Activated T-helper 1 cell treated with anti-CD3 and anti-CD28 coated beads, Interleukin-2, amount 50 U/mL, for 16 hours (primary cell): ENCODE data around the gene KANSL1.

Source experiments
- DNase-seq, 2 donors: peaks; one replicate each; pipeline ENCODE4 v3.0.0-alpha.2; 2020; ENCODE audit warnings: low read depth in 1 of 2, low spot score in 1 of 2

The KANSL1 gene

DNA sequence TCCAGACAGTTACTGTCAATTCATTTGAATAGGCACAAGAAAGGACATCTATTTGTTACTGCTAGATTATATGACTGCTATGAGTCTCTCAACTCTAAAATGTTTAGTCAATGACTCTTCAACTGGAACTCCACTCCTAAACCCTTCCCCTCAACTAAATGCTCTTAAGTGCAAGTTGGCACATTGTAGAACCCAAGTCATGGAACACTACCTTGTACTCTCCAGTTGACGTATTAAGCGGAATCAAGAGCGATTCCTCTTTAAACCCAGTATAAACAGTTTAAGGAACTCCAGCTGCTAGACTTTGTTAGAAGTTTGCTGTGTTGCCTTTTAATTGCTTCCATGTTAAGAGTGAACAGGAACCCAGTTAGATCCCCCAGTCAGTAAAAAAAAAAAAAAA, 149.6 kb downstream of the KANSL1 start:
- no peak for DNase-seq

DNA sequence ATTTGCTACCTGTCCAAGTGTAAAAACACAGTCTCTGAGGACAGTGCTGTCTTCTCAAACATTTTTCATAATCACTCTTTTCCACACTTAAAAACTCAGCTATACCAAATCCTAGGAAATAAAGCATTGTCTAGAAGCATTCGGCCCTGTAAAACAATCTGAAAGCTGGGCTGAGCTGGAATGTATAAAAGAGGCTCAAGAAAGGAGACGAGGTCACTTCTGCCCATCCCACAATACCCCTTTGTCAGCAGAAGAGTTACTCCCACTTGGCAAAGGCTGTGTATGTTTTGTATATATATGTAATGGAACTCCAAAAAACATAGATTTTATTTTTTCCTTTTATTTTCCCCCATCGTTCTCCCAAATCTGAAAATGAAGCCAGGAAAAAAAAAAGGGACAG, 150.3 kb downstream of the KANSL1 start:
- no peak for DNase-seq

DNA sequence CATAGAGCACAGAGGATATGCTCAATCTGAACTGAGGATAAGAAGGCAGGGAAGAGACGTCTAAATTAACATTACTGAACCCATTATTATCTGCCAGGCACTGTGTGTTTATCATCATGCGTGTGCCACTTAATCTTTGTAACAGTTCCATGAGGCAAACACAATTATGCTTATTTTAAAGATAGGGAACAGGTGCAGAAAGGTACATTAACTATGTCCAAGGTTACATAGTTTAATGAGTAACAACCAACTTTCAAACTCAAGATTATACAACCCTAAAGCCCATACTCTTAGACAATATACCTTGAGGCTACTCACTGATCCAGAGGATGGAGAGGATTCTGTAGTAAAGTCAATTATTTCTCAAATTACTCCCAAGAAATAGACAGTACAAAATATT, 151.0 kb downstream of the KANSL1 start:
- DNase-seq: no peak

DNA sequence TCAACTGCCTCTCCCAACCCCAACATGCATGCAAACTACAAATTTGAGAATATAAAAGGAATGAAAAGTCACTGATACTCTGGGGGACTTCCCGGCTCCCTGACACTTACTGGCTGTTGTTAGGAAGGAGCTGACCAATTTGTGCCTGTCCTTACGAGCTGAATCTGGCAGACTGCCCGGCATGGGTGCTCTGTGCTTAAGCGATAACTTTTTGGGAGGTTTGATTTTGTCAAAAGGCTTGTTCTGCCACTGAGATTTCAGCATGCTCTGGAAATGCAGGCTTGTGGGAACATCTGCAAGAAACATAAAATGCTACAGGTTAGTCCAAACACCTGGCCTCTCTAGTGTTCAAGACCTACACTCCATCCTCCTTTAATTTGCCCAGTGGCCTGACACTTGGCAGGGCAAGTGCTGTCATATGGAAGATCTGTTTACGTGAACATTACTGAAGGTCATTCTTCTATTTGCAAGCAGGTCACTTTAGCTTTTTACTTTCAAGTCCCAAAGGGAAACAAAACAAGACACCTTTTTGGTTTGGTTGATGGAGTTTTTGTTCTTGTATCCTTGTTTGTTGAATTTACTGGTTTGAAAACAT, 153.5 kb downstream of the KANSL1 start:
- no peak for DNase-seq

DNA sequence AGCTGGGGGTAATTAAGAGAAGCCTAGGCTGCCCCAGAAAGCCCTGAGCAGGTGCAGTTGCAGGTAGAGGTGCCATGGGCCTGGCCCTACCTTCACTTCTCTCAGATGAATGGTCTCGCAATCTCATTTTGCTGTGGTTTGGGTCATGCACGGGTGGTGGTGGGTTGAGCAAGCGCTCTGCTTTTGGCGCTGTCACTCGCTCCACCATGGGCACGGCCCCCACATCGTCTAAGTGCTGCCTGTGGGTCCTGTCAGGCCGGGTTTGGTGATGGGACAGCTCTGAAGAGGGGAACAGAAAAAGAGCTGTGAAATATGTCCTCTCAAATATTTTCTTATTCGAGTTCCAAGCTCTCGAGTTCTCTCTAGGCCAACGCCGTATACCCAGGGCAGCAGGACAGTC, 154.3 kb downstream of the KANSL1 start:
- DNase-seq: no peak

DNA sequence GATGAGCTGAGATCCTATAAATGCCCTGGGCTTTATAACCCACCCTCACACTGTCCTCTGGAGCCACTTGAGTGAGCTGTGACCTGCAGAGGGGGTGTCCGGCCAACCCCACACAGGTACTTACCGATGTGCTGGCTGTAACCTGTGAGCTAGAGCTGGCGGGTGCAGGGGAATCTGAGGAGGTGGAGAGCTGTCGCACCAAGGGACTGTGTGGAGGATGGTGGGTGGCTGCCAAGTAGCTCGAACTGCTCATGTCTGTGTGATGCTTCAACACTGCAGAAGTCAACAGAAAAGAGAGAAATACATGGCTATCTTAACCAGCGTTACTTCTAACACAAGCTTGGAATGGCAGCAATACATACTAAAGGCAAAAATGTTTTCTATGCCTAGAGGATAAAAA, 154.8 kb downstream of the KANSL1 start:
- DNase-seq: no peak

DNA sequence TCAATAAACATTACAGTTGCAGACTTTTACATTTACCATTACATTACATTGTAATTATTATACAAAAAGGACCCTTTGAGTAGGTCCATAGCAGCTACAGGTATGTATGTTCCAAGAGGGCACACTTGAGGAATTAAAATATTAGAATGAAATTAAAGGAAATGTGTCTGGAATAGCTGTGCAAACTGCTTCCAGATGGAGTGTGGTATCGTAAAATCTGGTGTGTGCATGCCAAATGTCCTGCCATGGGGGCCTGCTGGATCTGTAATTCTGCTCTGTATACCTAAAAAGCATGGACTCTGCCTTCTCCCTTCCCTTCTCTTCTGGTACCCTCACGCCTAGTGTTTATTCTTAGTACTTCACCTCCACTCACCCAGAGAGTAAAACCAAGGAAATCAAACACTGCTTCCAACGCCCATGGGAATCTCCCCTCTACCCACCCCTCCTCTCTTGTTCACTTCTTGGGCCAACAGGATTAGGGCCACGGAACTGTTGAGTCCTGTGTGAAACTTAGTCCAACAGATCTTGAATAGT, 155.4 kb downstream of the KANSL1 start:
- no peak for DNase-seq

DNA sequence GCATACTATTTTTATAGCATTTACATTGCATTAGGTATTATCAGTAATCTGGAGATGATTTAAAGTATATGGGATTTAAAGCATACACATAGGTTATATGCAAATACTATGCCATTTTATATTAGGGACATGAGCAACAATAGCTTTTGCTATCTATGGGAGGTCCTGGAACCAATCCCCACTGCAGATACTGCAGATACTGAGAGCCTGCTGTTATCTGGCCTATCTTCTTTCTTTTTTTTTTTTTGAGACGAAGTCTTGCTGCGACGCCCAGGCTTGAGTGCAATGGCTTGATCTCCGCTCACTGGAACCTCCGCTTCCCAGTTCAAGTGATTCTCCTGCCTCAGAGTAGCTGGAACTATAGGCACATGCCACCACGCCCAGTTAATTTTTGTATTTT, 156.7 kb downstream of the KANSL1 start:
- DNase-seq: no peak

DNA sequence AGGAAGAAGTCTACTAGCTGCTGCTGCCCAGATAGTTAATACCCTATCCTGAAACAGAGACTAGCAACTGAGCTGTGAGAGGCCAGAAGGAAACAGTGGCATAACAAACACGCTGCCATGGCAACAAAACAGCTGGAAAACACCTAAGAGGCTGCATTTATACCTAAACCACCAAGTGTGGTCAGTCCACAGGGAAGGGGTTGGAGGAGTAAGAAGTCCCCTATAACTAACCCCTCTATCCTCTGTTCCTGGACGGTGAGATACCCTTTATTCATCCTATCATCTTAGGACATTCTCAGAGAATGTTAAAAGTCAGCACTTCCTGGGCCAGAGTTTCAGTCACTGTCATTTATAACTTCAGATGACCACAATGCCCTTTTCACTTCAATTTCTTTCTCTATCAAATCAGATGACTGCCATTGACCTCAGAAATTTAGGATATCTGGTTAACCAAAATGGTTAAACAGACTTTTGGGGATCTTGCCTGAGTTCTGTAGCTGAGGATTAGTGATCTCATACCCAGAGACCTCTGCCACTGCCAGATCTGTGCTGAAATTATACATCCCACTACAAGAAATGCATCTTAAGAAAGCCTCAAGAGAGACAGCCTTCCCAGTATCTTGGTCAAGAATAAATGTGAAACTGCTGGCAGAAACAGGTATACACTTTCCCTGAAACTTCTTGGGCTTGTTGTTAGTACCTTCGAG, 158.0 kb downstream of the KANSL1 start:
- DNase-seq: no peak

DNA sequence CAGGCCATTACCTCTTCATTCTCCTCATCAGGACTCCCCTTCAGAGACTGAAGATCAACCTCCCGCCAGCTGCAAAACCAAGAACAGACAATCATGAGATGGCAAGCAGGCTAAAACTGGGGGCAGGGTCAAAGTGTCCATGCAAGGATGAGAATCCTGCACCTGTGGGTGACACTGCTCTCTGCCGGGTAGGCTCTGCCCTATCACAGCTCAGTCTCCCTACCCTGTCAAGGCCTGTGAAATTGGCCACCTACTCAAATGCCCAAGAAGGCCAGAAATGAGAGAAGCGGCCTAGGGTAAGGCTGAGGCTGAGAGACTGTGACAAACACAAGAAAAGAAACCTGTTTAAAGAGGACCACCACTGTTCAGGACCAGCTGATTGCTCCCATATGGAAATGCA, 159.8 kb downstream of the KANSL1 start:
- DNase-seq: no peak

DNA sequence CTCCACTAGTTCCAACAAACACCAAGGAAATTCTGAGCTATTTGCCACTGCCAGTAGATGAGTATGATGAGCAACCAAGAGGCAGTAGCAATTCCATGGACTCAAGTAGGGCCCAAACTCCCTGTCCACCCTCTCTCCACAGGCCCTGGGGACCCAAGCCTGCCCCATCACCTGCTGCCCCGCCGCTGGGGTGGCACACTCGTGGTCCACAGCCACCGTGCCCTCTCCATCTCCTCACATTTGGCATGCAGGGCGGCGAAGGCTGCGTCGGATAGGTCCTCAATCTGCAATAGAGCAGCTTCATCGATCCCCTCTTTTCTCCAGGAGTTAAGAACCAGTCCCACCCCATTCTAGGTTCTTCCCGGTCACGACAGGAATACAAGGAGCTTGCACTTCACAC, 160.3 kb downstream of the KANSL1 start:
- no peak for DNase-seq

DNA sequence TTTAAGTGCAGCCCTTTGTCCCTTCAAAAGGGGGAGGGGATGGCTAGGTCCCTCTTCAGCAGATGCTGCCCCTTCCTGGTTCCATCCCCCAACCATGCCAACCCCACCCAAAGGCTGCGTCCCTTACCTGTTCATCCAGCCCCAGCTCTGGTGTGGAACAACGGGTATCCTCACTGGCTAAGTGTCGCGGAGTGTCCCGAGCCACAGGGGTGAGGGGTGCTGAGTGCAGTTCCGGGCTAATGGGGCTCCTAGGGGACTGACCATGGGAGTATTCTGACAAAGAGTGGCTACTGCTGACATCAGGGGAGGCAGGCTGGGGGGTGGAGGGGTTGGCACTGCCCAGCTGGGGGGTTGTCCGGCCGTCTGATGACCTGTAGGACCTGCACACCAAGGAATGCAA, 161.3 kb downstream of the KANSL1 start:
- no peak for DNase-seq

DNA sequence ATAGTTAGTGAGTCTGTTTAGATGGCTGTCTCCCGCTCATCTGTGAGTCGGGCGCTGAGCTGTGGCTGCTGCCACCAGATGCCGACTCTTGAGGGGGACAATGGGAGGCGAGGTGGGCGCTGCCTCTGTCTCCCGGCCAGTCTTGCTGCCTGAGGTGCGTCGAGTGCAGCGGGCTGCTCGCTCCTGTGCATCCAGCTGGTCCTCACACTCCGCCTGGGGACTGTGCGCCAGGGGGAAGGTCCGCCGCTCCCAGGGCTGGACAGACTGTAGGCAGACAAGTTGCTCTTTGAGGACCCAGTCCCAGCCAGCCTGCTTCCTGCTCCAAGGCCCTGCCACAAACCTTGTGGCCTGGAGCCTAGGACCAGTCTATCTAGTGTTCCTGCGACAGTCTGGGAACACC, 161.8 kb downstream of the KANSL1 start:
- DNase-seq: no peak

DNA sequence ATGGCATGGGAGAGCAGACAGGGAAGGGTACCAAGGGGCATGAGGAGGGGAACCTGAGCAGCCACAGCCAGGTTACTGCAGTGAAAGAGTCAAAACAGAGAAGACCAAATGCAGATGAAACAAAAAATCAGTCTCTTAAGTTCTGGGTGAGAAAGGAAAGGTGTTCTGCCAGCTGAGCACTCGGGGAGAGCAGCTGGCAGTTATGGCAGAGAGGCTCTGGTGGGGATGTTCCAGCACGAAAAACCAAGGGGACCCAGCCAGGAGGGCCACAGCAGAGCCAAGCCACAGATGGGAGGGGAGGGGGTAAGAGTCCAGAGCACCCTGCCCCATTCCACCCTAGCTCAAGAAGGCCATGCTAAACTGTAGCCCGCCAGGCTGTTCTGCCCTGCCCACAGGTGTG, 162.5 kb downstream of the KANSL1 start:
- no peak for DNase-seq

DNA sequence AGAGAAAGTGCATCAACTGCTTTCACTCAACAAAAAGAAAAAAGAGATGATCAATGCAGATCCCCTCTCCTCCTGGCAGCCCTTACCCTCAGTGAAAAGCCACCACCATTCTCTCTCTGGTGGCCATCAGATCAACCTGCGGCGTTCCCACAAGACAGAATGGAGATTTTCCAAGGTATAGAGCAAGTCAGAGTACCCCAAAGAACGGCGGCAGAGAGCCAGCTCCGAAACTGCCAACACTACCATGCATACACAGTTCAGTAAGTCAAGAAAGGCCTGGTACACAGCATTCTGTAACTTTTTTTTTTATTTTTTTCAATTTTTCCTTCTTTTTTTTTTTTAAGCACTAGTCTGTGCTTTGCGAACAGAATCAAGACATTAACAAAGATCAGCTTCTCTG, 163.6 kb downstream of the KANSL1 start:
- no peak for DNase-seq

DNA sequence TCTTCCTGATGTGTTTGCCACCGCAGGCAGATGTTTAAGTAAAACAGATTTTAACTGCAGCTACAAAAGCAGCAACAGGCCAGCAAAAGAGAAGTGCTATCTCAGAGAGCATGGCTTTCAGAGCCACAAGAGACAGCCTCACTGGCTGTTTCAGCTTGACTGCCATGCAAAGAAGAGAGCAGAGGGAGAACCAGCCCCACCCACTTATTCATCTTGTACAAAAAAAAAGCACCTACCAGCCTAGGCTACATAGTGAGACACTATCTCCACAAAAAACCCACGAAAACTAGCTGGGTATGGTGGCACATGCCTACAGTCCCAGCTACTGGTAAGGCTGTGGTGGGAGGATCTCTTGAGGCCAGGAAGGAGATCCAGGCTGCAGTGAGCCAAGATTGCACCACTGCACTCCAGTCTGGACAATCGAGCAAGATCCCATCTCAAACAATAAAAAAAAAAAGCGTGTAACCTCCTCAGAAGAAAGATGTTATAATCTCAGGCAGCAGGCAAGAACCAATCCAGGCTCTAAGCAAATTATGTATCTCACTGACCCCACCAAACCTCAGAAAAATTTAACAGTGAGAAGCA, 164.2 kb downstream of the KANSL1 start:
- DNase-seq: no peak

DNA sequence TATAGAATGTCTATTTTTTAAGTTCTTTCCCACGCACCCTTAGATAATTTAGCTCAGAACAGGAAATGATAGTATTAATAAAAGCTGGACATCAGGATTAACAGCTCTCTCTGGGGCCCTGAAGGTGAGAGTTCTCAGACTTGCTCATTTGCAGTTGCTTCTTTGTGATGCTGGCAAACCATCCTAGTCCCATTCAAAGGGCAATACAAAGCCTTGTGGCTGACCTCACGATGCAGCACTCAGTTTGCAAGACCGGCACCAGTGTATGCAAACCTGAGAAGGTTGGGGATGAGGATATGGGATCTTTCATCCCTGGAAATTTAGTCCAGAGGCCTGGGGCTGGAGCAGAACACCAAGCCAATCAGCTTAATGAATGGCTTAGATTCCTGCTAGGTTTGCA, 164.9 kb downstream of the KANSL1 start:
- DNase-seq: no peak

DNA sequence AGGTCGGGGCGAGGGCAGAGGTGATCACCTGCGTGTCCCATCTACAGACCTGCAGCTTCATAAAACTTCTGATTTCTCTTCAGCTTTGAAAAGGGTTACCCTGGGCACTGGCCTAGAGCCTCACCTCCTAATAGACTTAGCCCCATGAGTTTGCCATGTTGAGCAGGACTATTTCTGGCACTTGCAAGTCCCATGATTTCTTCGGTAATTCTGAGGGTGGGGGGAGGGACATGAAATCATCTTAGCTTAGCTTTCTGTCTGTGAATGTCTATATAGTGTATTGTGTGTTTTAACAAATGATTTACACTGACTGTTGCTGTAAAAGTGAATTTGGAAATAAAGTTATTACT, 165.3 kb downstream of the KANSL1 start:
- DNase-seq: no peak

DNA sequence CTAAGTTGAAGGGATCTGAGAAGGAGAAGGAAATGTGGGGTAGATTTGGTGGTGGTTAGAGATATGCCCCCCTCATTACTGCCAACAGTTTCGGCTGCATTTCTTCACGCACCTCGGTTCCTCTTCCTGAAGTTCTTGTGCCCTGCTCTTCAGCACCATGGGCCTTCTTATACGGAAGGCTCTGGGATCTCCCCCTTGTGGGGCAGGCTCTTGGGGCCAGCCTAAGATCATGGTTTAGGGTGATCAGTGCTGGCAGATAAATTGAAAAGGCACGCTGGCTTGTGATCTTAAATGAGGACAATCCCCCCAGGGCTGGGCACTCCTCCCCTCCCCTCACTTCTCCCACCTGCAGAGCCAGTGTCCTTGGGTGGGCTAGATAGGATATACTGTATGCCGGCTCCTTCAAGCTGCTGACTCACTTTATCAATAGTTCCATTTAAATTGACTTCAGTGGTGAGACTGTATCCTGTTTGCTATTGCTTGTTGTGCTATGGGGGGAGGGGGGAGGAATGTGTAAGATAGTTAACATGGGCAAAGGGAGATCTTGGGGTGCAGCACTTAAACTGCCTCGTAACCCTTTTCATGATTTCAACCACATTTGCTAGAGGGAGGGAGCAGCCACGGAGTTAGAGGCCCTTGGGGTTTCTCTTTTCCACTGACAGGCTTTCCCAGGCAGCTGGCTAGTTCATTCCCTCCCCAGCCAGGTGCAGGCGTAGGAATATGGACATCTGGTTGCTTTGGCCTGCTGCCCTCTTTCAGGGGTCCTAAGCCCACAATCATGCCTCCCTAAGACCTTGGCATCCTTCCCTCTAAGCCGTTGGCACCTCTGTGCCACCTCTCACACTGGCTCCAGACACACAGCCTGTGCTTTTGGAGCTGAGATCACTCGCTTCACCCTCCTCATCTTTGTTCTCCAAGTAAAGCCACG, 165.9 kb downstream of the KANSL1 start:
- no peak for DNase-seq

DNA sequence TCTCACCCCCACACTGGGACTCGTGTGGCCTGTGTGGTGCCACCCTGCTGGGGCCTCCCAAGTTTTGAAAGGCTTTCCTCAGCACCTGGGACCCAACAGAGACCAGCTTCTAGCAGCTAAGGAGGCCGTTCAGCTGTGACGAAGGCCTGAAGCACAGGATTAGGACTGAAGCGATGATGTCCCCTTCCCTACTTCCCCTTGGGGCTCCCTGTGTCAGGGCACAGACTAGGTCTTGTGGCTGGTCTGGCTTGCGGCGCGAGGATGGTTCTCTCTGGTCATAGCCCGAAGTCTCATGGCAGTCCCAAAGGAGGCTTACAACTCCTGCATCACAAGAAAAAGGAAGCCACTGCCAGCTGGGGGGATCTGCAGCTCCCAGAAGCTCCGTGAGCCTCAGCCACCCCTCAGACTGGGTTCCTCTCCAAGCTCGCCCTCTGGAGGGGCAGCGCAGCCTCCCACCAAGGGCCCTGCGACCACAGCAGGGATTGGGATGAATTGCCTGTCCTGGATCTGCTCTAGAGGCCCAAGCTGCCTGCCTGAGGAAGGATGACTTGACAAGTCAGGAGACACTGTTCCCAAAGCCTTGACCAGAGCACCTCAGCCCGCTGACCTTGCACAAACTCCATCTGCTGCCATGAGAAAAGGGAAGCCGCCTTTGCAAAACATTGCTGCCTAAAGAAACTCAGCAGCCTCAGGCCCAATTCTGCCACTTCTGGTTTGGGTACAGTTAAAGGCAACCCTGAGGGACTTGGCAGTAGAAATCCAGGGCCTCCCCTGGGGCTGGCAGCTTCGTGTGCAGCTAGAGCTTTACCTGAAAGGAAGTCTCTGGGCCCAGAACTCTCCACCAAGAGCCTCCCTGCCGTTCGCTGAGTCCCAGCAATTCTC, 166.8 kb downstream of the KANSL1 start:
- no peak for DNase-seq
